GM23248 (cell line): ENCODE results near the gene RAMACL. TPM values are rescaled to one million over a fixed set of nuclear protein-coding genes. Genes with fewer than 3 reads are reported as not detected.

Experiments used
- DNase-seq: peaks from one replicate; pipeline ENCODE4 v3.0.0-alpha.2; 2015
- H2AFZ ChIP-seq: fragments of 200-600 bp; sonication (generic); 2 replicates; pipeline ENCODE4 v1.6.1; 2016; ENCODE audit warnings: antibody characterized with exemption
- H3F3A ChIP-seq: fragments of 200-600 bp; sonication (generic); 2 replicates; pipeline ENCODE4 v1.6.1; 2016; ENCODE audit warnings: mild to moderate bottlenecking, antibody characterized with exemption, mixed run types; ENCODE audit not compliant: insufficient read depth
- H3K27ac ChIP-seq: fragments of 200-600 bp; sonication (generic); 2 replicates; pipeline ENCODE4 v1.5.1; 2016; ENCODE audit warnings: mild to moderate bottlenecking
- H3K27me3 ChIP-seq: fragments of 200-600 bp; sonication (generic); replicated peaks from 2 replicates; pipeline ENCODE4 v1.6.1; 2016; ENCODE audit warnings: mild to moderate bottlenecking; ENCODE audit not compliant: insufficient read depth
- H3K36me3 ChIP-seq: fragments of 200-600 bp; sonication (generic); 2 replicates; pipeline ENCODE4 v1.6.1; 2016; ENCODE audit warnings: low read depth, mild to moderate bottlenecking
- H3K4me1 ChIP-seq: fragments of 200-600 bp; sonication (generic); 2 replicates; pipeline ENCODE4 v1.6.1; 2016; ENCODE audit warnings: mild to moderate bottlenecking; ENCODE audit not compliant: insufficient read depth
- H3K4me2 ChIP-seq: fragments of 200-600 bp; sonication (generic); one replicate; pipeline ENCODE4 v1.6.1; 2016; ENCODE audit warnings: mild to moderate bottlenecking; ENCODE audit not compliant: unreplicated experiment
- H3K4me3 ChIP-seq: fragments of 200-600 bp; sonication (generic); 2 replicates; pipeline ENCODE4 v1.5.1; 2016; ENCODE audit warnings: mild to moderate bottlenecking
- H3K79me2 ChIP-seq: fragments of 200-600 bp; sonication (generic); 2 replicates; pipeline ENCODE4 v1.6.1; 2016; ENCODE audit warnings: mild to moderate bottlenecking; ENCODE audit not compliant: insufficient read depth
- H3K9ac ChIP-seq: fragments of 200-600 bp; sonication (generic); 2 replicates; pipeline ENCODE4 v1.6.1; 2016; ENCODE audit warnings: mild to moderate bottlenecking
- H3K9me2 ChIP-seq: fragments of 200-600 bp; sonication (generic); 2 replicates; pipeline ENCODE4 v1.6.1; 2016; ENCODE audit warnings: mixed run types, mild to moderate bottlenecking, moderate library complexity; ENCODE audit not compliant: insufficient read depth
- H3K9me3 ChIP-seq: fragments of 200-600 bp; sonication (generic); one replicate; pipeline ENCODE4 v1.6.1; 2017; ENCODE audit warnings: low read depth
- H4K20me1 ChIP-seq: fragments of 200-600 bp; sonication (generic); 2 replicates; pipeline ENCODE4 v1.6.0; 2016; ENCODE audit not compliant: insufficient read depth
- EZH2 ChIP-seq: fragments of 200-600 bp; sonication (generic); IDR thresholded peaks from 2 replicates; pipeline ENCODE4 v1.6.1; 2018; ENCODE audit warnings: antibody characterized with exemption, mild to moderate bottlenecking; ENCODE audit not compliant: insufficient read depth, poor library complexity, severe bottlenecking
- EZH2phosphoT487 ChIP-seq: fragments of 200-600 bp; sonication (generic); IDR thresholded peaks from 2 replicates; pipeline ENCODE4 v1.6.1; 2018; ENCODE audit warnings: antibody characterized with exemption, moderate library complexity, mild to moderate bottlenecking, low read depth; ENCODE audit not compliant: insufficient read depth
- WGBS, 2 experiments: methylation state at CpG; one replicate each; pipeline ENCODE4 v1.1.6; 2015 to 2017; ENCODE audit warnings: low lambda C conversion rate in 2 of 2, low coverage in 1 of 2; ENCODE audit errors: missing lambda C conversion rate in 2 of 2; 5-methylcytosine and 5-hydroxymethylcytosine counted together
- in situ Hi-C: fragments of 300-500 bp; cut with MboI; formaldehyde crosslinking; loops from 2 replicates; pipeline ENCODE4 v1.15.0; 2020
- polyA plus RNA-seq: library from polyadenylated mRNA; unstranded; fragments of >200 nt; fragmentation: Nextera tagmentation; extraction: Ambion mirVana; gene quantifications from 2 replicates; pipeline ENCODE4 v1.2.1, GENCODE V29; 2016
- total RNA-seq: library from RNA; depleted of rRNA; stranded (reverse); fragments of >200 nt; shearing (Covaris generic); gene quantifications from 2 replicates; pipeline ENCODE4 v1.2.3, GENCODE V29; 2014; rRNA removed

RAMACL gene
- total and polyA plus RNA-seq, 2 experiments from 2014 or later = 0.31 to 2.1 TPM

DNA sequence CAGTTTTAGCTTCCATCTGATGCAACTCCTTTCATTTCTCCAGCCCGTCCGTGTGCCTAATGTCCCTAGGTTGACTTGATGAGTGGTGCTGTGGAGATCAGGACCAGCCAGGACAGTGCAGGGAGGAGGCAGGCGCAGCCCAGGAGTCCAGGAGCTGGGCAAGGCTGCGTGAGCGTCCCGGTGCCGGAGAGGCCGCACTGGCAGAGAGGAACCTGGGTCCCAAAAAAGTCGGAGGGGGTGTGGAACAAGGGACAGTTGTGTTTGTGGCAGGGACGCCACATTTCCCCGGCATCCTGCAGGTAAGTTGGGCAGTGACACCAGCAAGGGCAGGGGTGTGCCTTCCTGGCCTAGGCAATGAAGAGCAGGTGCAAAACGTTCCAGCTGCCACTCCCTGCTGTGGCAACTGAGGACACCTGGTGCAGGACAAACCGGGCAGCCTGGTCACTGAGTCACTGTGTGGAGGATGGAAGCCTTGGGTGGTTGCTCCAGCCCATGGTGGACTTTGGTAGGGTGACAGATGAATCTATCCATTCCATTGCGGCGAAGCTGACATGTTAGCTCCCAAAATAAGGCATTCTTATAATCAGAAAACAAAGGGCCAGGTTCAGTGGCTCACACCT, 53.2 kb downstream of the RAMACL start:
- WGBS, 2 experiments = 87 to 89% methylated on average over 15 of the region's 15 CpGs
- in situ Hi-C loops = no loop called here

More for the DNA sequence above, 53.2 kb downstream of the RAMACL start:
- no peak overlapping the region for H3K4me3 ChIP-seq
- no peak overlapping the region for H3K4me2 ChIP-seq
- no peaks in the 10 kb centered on the region for H4K20me1 ChIP-seq
- no peak for DNase-seq
- H3K9ac ChIP-seq = no peak overlapping the region
- no peak overlapping the region for H2AFZ ChIP-seq
- no peaks in the 10 kb centered on the region for H3K9me2 ChIP-seq
- no peaks in the 10 kb centered on the region for H3F3A ChIP-seq
- H3K79me2 ChIP-seq = no peaks in the 10 kb centered on the region
- no peak for TF ChIP-seq EZH2phosphoT487
- TF ChIP-seq EZH2 = no peak
- H3K36me3 ChIP-seq = peaks cover 25% of the 10 kb centered on the region; the same call in 1 of the 2 replicates
- no peaks in the 10 kb centered on the region for H3K27me3 ChIP-seq
- no peaks in the 10 kb centered on the region for H3K4me1 ChIP-seq
- H3K27ac ChIP-seq = no peak overlapping the region
- H3K9me3 ChIP-seq = no peaks in the 10 kb centered on the region

Other genes with a start within 250 kb of the RAMACL start
- gene SFT2D1, start 244.1 kb downstream of the RAMACL start, total RNA-seq = 51.4 and 75.4 TPM in 2 replicates
- 103 and 115 TPM in 2 replicates for gene SFT2D1, start 244.1 kb downstream of the RAMACL start, polyA plus RNA-seq
- 41.9 and 55.1 TPM in 2 replicates for gene MPC1, start 203.7 kb downstream of the RAMACL start, total RNA-seq
- 76.1 and 76.2 TPM in 2 replicates for gene MPC1, start 203.7 kb downstream of the RAMACL start, polyA plus RNA-seq
- 42.0 and 45.1 TPM in 2 replicates for gene RPS6KA2, start 40.6 kb upstream of the RAMACL start, total RNA-seq
- gene RPS6KA2, start 40.6 kb upstream of the RAMACL start, polyA plus RNA-seq = 44.0 and 49.0 TPM in 2 replicates